Activated CD8-positive, alpha-beta memory T cell treated with anti-CD3 and anti-CD28 coated beads, Interleukin-2, amount 50 U/mL, for 1 hour (primary cell): ENCODE results near the gene SLC44A5.
"Not testable (repeated sequence)": the region's sequence is repeated elsewhere in the genome, so short reads cannot be mapped to it uniquely, and the experiment has no call there.

Experiments
- DNase-seq: peaks from one replicate; pipeline ENCODE4 v3.0.0-alpha.2; 2020; ENCODE audit errors: extremely low read depth

Gene SLC44A5

DNA sequence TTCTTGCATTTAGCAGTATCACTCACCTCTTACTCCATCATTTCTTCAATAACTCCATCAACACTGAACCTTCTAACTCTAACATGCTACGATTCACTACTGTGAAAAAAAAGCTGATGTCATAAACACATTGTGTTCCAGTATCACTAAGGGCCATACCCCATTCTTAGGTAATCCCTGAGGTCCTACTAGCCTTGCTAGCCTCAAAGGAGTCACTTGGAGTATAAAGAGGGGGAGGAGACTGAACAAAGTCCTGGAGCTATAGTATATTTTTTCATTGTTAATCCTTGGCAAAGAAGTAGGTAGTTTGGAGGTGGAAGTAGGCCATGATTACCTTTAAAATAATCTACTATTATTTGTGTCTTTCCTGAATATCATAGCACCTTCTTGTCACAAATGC, at the start of gene SLC44A5:
Gene SLC44A5, minus strand, starts transcription at position 101 of the 400 bp plus-strand sequence. CDS start 69,667 bp downstream, outside the sequence.
- no peak for DNase-seq

DNA sequence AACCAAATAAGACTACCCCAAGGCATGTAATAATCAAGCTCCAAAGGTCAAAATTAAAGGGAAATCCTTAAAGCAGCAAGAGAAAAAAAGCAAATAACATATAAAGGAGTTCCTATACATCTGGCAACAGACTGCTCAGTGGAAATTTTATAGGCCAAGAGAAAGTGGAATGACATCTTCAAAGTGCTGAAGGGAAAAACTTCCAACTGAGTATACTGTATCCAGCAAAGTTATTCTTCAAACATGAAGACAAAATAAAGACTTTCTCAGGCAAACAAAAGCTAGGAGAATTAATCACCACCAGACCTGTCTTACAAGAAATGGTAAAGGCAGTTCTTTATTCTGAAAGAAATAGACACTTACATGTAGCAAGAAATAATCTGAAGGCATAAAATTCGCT, 45.0 kb upstream of the SLC44A5 start:
- DNase-seq, result no peak

DNA sequence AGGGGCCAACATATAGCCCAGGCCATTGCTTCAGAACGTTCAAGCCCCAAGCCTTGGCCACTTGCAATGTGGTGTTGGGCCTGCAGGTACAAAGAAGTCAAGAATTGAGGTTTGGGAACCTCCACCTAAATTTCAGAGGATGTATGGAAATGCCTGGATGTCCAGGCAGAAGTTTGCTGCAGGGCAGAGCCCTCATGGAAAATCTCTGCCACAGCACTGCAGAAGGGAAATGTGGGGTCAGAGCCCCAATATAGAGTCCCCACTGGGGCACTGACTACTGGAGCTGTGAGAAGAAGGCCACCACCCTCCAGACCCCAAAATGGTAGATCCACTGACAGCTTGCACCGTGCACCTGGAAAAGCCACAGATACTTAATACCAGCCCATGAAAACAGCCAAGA, 36.3 kb upstream of the SLC44A5 start:
- not testable (repeated sequence) for DNase-seq

DNA sequence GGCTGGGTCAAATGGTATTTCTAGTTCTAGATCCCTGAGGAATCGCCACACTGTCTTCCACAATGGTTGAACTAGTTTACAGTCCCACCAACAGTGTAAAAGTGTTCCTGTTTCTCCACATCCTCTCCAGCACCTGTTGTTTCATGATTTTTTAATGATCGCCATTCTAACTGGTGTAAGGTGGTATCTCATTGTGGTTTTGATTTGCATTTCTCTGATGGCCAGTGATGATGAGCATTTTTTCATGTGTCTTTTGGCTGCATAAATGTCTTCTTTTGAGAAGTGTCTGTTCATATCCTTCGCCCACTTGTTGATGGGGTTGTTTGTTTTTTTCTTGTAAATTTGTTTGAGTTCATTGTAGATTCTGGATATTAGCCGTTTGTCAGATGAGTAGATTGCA, 34.2 kb upstream of the SLC44A5 start:
- not testable (repeated sequence) for DNase-seq

DNA sequence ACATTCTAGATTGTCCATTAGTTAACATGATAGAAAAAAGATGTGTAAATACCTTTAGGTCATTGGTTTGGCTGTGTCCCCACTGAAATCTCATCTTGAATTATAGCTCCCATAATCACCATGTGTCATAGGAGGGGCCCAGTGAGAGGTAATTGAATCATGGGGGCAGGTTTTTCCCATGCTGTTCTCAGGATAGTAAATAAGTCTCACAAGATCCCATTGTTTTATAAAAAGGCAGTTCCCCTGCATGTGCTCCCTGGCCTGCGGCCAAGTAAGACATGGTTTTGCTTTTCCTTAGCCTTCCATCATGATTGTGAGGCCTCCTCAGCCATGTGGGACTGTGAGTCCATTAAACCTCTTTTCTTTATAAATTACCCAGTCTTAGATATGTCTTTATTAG, 32.5 kb upstream of the SLC44A5 start:
- DNase-seq, result no peak

DNA sequence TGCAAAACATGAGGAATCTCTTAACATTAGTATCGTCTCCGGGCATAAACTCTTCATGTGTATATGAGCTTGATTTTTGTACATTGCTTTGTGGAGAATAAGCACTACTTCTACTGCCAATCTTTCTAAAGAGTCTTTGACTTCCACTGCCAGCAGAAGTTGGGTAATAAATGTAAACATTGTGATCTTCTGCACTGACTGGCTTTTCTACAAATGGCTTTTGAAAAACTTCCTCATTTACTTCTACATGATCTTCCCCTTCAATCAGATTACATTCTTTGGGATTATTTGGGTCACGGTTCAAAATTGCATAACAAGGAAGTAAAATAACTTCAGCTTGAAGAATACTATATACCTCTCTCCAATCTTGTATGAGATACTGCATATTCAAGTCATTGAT, 30.4 kb upstream of the SLC44A5 start:
- DNase-seq, result no peak

DNA sequence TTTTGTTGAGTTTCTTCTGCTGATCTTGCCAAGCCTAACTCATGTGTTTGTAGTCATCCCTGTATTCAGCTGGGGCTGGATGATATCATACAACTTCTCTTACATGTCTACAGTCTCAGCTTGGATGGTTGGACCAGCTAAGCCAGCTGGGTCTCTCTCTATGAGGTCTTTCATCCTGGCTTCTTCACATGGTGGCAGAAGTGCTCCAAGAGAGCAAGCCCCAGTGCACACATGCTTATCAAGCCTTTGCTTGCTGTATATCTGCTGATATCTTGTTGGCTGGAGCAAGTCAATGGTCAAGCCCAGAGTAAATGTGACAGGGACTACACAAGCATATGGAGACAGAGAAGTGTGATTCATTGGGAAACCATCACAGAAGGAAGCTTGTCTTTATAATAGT, 29.2 kb upstream of the SLC44A5 start:
- no peak for DNase-seq

DNA sequence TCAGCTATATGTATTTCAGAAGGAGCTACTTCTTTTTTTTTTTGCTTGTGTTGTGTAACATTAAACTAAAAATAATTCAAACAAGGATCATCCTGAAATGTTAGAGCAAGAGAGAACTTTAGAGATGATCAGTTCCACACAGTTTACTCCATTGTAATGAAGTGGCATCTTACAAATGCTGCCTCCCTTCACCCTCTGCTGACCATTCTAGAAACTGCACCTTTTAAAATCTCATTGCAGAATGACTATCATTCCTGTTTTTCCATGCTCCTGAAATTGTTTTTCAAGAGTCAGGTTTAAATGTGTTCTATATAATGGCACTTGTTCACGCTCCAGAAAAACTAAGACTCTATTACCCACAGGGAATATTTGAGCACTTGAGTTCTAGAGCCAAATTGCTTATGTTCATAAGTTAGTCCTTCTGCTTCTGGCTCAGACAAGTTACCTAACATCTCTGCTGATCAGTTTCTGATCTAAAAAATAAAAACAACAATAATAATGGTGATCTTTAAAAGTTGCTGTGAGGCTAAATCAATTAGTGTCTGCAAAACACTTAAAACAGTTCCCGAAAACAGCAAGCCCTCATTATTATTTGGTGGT, 21.5 kb upstream of the SLC44A5 start:
- no peak for DNase-seq

DNA sequence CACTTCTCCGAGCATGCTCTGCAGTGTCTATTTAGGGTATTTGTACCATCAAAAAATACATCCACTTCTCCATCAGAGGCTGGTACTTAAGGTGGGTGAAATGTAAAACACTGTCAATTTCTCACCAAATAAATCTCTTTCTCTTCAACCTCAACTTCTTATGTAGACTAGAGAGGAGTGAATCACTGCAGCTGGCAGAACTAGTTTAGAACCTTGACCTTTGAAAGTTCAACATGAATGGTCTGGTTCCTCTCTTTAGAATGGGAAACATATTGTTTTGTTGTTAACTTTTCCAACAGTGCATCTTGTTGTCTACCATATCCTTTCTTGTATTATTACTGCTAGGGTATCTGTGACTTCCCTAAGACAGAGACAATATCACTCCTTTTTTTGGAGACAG, 20.1 kb upstream of the SLC44A5 start:
- no peak for DNase-seq

DNA sequence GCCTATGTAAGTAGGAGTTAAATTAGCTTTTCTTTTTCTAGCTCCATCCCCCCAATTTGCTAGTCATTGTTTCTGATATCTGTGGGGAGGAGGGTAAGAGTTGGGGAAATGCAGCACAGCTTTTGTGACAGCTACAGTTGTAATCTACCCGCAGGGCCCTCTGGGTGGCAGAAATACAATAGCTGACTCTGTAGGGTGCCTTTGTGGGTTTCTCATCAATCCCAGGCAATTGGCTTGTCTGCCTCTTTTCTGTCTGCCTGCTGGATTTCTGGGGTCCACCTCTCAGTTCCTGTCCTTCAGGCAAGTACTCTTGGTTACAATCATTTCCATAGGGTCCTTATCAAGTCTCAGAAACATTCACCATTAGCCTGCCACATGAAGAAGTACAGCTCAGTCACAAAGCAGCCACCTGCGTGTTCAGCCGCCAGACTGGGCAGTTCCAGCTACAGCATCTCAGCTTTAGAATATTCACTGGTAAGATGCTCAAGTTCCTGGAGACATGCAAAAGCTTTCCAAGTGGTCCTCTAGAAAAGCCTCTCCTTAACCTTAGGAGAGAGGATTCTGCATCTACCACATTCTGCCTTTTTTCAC, 19.2 kb upstream of the SLC44A5 start:
- DNase-seq, result no peak

DNA sequence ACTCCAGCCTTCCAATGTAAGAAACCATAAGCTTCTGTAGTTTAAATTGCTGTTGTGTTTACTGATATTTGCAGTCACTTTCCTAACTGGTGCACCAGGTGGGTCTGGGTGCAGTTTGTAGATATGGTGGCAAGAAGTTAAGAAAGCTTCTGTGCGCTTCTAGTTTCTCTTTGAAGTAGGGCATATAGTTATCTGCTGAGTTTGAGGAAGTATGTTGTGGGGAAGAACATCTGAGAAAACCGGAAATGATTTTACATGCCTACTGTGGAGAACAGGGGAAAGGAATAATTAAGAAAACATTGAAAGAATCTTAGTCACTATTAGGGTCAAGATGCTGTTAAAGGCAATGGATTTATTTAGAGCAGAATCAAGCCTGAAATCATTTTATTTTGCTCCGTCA, 14.9 kb upstream of the SLC44A5 start:
- no peak for DNase-seq

DNA sequence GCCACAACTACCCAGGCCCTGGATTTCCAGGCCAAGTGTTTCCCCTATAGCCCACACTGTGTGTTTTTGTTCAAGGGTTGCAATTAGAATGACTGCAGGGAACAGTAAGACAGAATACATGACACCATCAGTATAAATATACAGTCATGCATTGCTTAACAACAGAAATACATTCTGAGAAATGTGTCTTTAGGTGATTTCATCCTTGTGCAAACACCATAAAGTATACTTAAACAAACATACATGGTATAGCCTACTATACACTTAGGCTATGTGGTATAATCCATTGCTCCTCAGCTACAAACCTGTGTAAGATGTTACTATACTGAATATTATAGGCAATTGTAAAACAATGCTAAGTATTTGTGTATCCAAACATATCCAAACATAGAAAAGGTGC, 7.5 kb upstream of the SLC44A5 start:
- DNase-seq, result no peak

DNA sequence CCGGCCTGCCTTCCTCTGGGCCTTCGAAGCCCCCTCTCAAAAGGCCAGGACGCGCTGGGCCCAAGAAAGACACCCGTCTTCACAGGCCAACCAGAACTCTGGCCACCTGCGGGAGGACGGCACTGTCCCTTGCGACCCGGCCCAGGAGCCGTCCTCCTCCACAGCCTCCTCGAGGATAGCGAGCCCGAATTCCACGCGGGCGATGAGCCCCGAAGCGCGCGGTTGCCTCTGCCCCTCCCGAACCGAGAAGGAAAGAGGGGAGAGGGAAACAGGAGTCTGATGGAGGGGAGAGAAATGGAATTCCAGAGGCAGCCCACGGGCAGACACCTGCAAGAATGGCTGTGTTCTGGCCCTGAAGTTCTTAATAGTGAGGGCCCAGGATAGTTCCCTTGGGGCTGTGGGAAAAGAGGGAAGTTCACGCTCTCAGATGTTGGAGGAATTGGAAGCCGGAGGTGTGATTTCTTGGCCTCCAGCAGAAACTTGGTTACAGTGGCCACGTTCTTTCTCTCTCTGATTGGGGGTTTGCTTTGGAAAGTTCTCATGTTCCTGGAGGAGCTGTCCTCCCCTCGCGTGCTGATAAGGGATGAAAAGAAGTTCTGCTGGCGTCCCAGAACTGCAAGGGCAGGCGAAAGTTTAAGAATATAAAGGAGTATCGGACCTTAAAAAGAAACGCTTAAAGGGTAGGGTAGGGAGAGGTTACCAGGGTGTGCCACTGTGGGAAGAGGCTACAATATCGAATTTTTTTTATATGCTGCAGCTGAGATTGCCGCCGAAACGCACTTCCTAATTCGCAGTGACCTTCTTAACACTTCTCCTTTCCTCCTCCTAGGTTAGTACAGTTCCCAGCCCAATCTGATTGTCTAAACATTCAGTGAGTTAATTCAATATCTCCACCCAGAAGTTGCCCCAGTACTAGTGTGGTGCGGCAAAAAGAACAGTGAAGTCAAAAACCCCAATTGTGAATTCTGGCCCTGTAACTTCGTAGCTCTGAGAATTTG, 5.8 kb upstream of the SLC44A5 start:
- no peak for DNase-seq

DNA sequence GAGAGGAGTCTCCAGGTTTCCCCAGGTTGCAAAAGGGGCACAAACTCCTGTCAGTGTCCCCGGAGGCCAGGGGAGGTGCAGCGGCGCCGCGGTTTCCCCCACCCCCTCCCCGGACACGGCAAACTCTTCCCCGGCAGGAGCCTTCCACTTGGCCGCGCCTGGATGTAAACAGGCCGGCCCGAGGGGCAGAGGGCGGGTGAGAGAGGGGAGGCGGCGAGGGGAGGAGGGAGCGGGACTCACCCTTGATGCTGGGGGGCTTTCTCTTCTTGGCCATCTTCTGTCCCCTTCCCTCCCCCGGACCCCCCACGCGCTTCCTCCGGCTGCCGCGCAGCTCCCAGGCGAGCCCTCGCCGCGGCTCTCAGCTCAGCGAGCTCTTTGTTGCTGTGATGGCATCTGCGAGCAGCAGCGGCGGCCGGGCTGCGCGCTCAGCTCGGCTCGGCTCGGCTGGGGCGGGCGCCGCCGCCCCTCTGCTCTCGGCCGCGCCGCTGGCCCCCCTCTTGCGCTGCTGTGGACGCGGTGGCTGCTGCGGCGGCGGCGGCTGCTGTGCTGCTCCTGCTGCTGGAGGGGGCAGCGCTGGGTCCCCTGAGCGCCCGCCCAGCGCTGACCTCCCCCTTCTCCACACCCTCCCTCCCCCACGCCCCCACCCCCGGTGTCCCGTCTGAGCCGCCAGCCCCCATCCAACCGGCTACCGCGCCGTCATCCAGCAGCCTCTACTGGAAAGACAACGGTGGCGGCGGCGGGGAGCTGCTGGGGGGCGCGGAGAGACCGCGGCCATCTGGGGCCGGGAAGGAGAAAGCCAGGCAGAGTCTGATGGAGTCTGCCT, 4.9 kb upstream of the SLC44A5 start:
- no peak for DNase-seq

DNA sequence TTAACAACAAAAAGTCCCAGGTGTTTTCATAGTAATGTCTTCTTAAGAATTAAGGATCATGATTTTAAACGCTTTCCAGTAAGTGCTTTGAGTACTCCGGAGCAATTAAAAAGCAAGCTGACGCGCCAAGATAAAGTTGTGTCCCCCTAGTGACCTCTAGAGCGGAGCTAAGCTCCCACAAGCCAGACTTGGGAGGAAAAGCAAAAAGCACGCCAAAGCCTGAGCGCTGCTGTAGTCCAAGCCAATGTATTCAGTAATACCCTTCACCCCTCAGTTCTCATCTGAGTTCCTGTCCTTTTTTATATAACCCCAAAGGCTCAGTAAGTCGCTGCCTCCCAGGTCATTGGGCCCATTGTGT, 3.5 kb upstream of the SLC44A5 start:
- DNase-seq, result no peak

DNA sequence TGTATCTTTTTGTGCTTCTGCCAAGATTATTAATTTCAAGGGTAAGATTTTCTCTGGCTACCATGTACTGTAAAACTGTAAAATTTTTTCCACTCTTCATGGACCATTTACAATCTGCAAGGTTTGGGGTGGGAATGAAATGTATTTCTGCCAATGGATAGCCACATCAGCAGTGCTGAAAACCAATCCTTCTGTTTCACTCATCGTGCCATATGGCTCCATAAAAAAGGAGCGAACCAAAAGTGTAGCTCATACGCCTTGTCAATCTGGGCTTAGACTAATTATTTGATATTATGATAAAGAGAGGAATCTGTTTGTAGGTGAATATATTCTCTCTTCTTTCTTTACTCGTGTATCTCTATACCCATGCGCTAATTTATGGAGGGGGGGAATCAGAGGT, 3.0 kb upstream of the SLC44A5 start:
- no peak for DNase-seq

DNA sequence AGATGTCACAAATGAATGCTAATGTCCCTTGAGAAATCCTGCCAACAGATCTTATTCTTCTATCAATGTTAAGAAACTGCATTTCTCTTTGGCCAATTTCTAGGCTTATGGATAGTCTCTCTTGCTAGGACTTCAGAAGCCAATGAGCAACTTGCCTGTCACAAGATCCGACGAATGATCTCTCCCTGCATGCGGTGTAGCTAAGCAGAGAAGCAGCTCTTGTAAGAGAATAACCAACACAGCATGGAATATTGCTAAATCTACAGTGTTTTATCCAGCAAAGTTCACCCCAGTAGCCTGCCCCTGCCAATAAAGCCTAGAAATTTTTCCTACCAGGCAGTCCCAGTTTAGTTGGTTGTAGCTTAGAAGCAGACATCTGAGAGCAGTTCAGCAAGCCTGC, 2.1 kb upstream of the SLC44A5 start:
- DNase-seq, result no peak

DNA sequence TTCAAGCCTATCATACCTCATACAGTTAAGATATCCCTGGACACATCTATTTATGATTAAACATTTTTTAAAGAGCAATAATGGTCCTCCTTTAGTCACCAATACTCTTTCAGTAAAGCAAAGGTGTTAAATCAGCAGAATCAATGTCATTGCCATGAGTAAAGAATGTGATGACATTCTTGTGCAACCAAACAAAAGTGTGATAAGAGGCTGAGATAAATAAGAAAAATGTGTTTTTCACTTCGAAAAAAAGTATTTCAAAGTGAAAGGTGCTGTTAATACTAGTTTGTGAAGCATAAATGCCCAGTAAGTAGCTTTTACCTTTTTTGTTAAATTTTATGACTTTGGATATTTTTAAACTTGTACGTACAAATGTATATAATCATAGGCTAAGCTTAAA, 8.4 kb downstream of the SLC44A5 start:
- DNase-seq, result no peak

DNA sequence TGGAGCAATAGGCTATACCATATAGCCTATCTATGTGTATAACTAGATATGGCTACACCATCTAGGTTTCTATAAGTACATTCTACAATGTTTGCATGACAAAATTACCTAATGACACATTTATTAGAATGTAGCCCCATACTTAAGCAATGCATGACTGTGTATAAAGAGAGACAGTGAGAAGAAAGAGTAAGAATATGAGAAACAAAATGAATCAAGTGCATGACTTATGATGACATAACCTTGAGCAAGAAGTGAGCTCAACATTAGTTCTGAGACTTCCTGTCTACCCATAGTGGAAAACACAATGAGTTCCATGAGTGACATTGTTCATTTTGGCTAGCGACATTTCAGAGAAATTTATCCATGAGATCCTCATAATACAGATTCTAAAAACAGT, 10.1 kb downstream of the SLC44A5 start:
- DNase-seq, result no peak

DNA sequence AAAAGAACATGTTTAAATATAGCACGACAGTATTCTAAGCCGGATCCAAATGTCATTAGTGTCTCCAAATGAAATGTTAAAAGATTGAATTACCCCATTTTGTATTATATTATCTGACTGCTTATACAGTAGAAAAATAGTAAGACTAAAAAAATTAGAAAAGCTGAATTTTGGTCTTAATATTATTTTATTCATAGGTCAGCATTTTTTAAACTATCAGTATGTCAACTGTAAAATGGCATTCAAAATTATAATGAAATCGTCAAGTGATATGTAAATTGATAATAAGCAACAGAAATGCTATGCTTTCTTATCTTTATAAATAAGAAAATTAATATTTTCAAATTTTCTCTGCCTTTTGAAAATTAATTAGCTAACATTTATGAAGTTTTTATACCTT, 16.6 kb downstream of the SLC44A5 start:
- DNase-seq, result no peak

DNA sequence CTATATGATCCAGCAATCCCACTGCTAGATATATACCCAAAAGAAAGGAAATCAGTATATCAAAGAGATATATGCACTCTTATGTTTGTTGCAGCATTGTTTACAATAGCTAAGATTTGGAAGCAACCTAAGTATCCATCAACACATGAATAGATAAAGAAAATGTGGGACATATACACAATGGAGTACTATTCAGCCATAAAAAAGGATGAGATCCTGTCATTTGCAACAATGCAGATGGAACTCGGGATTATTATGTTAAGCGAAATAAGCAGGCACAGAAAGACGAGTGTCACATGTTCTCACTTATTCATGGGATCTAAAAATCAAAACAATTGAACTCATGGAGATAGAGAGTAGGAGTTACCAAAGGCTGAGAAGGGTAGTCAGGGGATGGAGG, 17.5 kb downstream of the SLC44A5 start:
- not testable (repeated sequence) for DNase-seq

DNA sequence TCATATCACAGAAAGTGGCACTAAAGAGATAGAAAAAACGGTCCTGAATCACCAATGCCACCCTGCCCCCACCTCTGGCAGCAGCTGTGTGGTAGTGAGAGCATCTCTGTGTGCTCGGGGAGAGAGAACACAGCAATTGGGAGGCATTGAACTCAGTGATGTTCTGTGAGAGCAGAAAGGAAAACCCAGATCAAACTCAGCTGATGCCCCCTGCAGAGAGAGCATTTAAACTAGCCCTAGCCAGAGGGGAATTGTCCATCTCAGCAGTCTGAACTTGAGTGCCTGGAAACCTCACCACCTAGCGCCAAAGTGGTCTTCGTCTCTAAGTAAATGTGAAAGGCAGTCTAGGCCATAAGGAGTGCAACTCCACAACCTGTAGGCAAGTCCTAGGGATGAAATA, 21.3 kb downstream of the SLC44A5 start:
- DNase-seq, result no peak
